Activated naive CD8-positive, alpha-beta T cell (primary cell): ENCODE measurements around the gene CMTM5.
A peak's percentile ranks its signal among the peaks of the same experiment; 100 is the strongest.

Experiments
- H3K27ac Mint-ChIP-seq: one replicate; pipeline ENCODE4 v1.8.0; 2021; ENCODE audit warnings: mixed read lengths
- H3K27me3 Mint-ChIP-seq: one replicate; pipeline ENCODE4 v1.8.0; 2021; ENCODE audit warnings: mixed read lengths
- H3K36me3 Mint-ChIP-seq: one replicate; pipeline ENCODE4 v1.8.0; 2021; ENCODE audit warnings: mixed read lengths
- H3K4me1 Mint-ChIP-seq: one replicate; pipeline ENCODE4 v1.8.0; 2021; ENCODE audit warnings: low read depth, mixed read lengths
- H3K4me3 Mint-ChIP-seq: one replicate; pipeline ENCODE4 v1.8.0; 2021; ENCODE audit warnings: mild to moderate bottlenecking, mixed read lengths
- H3K9me3 Mint-ChIP-seq: one replicate; pipeline ENCODE4 v1.8.0; 2021; ENCODE audit warnings: low read depth, mixed read lengths

CMTM5 gene

GRCh38 chr14:23364164-23365035 lies 12.4 kb upstream of the CMTM5 start:
- Mint-ChIP-seq H3K27me3 (peaks cover 9% of the 10 kb centered on the region), H3K4me3 (peak overlapping the region; percentile 23), H3K36me3 (no peaks in the 10 kb centered on the region), H3K9me3 (no peaks in the 10 kb centered on the region), H3K27ac (no peak overlapping the region), H3K4me1 (peaks cover 5% of the 10 kb centered on the region)

DNA sequence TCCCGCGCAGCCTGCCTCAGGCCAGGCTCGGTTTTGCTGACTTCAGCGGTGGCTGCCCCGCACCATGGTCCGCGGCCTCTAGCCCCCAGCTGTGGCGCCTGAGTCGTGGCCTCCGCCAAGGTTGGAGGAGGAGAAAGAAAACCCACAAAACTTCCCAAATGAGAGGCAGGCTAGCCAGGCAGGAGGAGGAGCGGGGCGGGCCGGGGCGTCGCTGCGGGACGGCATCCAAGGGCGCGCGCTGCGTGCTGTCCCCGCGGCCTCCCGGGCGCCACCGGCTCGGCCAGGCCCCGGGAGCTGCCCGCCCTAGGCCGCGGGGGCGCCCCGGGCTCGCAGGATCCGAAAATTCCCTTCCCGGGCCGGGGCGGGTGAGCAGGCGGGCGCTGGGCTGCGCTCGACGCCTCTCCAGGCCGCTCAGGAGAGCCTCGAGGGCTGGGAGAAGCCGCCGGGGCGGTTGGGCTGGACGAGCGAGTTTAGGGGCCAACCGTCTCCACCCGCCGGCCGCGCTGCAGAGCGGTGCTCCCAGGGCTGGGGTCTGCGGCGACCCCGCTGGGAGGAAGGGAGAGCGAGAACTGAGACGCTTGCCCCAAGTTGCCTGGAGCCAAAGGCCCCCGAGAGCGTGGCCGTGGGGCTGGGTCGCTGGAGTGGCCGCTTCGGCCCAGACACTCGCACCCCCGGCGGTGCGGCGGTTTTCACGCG lies 11.7 kb upstream of the CMTM5 start, which contains the start of gene EFS:
Gene EFS (minus strand): TSS at position 137 of the 696 bp plus-strand sequence. CDS start 147 bp downstream, outside the sequence.
- Mint-ChIP-seq H3K4me1 (peaks cover 5% of the 10 kb centered on the region), H3K9me3 (no peaks in the 10 kb centered on the region), H3K27ac (no peak within 1 kb of the TSS), H3K36me3 (no peaks in the 10 kb centered on the region), H3K4me3 (peak within 1 kb of the TSS; percentile 23), H3K27me3 (peaks cover 9% of the 10 kb centered on the region)

GRCh38 chr14:23365732-23366425 lies 11.0 kb upstream of the CMTM5 start:
- Mint-ChIP-seq H3K4me3 (no peak overlapping the region), H3K9me3 (no peaks in the 10 kb centered on the region), H3K27ac (no peak overlapping the region), H3K36me3 (no peaks in the 10 kb centered on the region), H3K4me1 (peaks cover 5% of the 10 kb centered on the region), H3K27me3 (peaks cover 9% of the 10 kb centered on the region)

DNA sequence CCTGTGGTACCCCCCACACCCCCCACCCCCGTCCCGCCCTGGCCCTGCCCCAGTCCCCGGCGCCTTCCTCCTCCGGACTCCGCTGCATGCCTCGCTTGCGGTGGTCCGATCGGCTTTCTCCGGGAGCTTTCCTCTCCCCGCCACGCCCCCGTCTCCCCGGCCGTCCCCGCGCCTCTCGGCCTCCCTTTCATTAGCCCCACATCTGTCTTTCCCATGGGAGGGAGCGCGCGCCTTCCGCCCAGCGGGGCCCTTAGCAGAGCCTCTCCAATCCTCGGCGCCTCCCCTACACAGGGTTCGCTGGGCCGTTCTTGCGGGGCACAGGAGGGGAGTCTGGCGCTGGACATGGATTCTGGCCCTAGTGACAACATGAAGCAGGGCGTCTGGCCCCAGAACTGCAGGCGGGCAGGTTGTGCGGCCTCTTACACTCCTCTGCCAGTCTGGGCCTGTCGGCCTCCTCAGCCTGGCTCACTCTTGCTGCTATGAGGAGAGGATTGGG lies 10.4 kb upstream of the CMTM5 start:
- Mint-ChIP-seq H3K9me3 (no peaks in the 10 kb centered on the region), H3K27ac (no peak overlapping the region), H3K4me1 (peaks cover 5% of the 10 kb centered on the region), H3K4me3 (peak overlapping the region; percentile 20), H3K27me3 (peaks cover 9% of the 10 kb centered on the region), H3K36me3 (no peaks in the 10 kb centered on the region)

DNA sequence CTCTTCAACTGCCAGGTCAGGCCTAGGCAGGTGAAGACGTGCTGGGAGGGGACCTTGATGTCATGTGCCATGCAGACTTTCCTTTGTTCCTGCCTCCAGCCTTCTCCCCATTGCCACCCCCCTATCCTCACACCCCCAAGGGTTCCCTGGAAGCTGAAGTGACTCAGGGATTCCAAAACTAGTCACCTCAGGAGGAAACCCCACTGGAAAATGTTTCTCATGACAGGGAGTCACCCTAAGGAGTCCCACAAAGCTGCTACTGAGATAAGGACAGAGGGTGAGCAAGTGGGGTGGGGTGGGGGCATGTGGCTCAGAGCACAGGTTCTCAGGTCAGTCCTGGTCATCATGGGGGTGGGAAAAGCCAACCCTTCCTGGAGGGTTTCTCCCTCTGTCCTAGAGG lies 6.6 kb upstream of the CMTM5 start:
- no peak overlapping the region for H3K27ac Mint-ChIP-seq
- H3K36me3 Mint-ChIP-seq, result no peaks in the 10 kb centered on the region
- no peaks in the 10 kb centered on the region for H3K4me1 Mint-ChIP-seq
- H3K4me3 Mint-ChIP-seq, result no peak overlapping the region
- no peaks in the 10 kb centered on the region for H3K9me3 Mint-ChIP-seq
- H3K27me3 Mint-ChIP-seq, result peaks cover 9% of the 10 kb centered on the region

DNA sequence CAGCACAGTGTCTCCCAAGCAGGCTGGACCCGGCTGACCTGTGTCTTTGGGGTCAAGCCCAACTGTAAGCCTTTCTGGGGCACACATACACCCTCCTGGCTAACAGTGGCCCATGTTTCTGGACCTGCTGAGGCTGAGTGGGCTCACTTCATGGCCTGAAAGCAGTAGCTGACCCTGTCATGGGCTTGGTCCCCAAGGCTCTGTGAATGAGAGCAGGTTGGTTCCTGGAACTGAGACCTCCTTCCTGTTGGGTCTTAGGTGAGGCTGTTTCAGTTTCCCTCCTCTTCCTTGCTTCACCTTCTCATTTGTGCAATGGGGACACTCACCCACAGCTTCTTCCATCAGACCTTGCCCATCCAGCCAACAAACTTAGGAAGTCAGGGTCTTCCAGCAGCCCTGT lies 5.0 kb upstream of the CMTM5 start:
- H3K4me3 Mint-ChIP-seq, result no peak overlapping the region
- no peaks in the 10 kb centered on the region for H3K9me3 Mint-ChIP-seq
- no peaks in the 10 kb centered on the region for H3K4me1 Mint-ChIP-seq
- H3K36me3 Mint-ChIP-seq, result no peaks in the 10 kb centered on the region
- H3K27ac Mint-ChIP-seq, result no peak overlapping the region
- H3K27me3 Mint-ChIP-seq, result peaks cover 6% of the 10 kb centered on the region

- H3K4me1 Mint-ChIP-seq, result no peaks in the 10 kb centered on the region
- no peak within 1 kb of the TSS for H3K27ac Mint-ChIP-seq
- no peaks in the 10 kb centered on the region for H3K27me3 Mint-ChIP-seq
- no peaks in the 10 kb centered on the region for H3K9me3 Mint-ChIP-seq
- H3K36me3 Mint-ChIP-seq, result no peaks in the 10 kb centered on the region
- no peak within 1 kb of the TSS for H3K4me3 Mint-ChIP-seq
Measured at GRCh38 chr14:23372509-23372908, 4.3 kb upstream of the CMTM5 start, which contains the start of gene IL25. Gene IL25, plus strand, starts transcription at chr14:23372809.

GRCh38 chr14:23373041-23373440 lies 3.8 kb upstream of the CMTM5 start:
- Mint-ChIP-seq H3K27ac (no peak overlapping the region), H3K36me3 (no peaks in the 10 kb centered on the region), H3K27me3 (no peaks in the 10 kb centered on the region), H3K4me3 (no peak overlapping the region), H3K9me3 (no peaks in the 10 kb centered on the region), H3K4me1 (no peaks in the 10 kb centered on the region)

- Mint-ChIP-seq H3K4me3 (no peak overlapping the region), H3K4me1 (no peaks in the 10 kb centered on the region), H3K36me3 (no peaks in the 10 kb centered on the region), H3K27me3 (peaks cover 2% of the 10 kb centered on the region), H3K9me3 (no peaks in the 10 kb centered on the region), H3K27ac (no peak overlapping the region)
Measured at GRCh38 chr14:23375527-23376251, 1.2 kb upstream of the CMTM5 start.

DNA sequence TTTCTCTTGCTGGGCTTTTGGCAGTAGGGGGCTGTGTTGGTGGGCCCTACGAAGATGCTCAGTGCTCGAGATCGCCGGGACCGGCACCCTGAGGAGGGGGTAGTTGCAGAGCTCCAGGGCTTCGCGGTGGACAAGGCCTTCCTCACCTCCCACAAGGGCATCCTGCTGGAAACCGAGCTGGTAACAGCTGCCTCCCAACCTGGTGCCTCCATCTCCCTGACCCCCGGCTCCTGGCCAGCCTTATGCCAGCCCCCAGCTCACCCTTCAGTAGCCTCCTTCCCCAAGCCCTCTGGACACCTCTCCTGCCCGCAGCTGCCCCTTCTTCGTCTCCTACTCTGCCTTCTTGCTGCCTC lies 328 bp downstream of the CMTM5 start:
- no peak overlapping the region for H3K4me3 Mint-ChIP-seq
- H3K27me3 Mint-ChIP-seq, result peaks cover 2% of the 10 kb centered on the region
- no peaks in the 10 kb centered on the region for H3K36me3 Mint-ChIP-seq
- H3K27ac Mint-ChIP-seq, result no peak overlapping the region
- H3K4me1 Mint-ChIP-seq, result no peaks in the 10 kb centered on the region
- no peaks in the 10 kb centered on the region for H3K9me3 Mint-ChIP-seq

GRCh38 chr14:23377573-23378563 lies 1.0 kb downstream of the CMTM5 start:
- H3K4me3 Mint-ChIP-seq, result no peak overlapping the region
- H3K27ac Mint-ChIP-seq, result no peak overlapping the region
- H3K9me3 Mint-ChIP-seq, result no peaks in the 10 kb centered on the region
- no peaks in the 10 kb centered on the region for H3K4me1 Mint-ChIP-seq
- H3K27me3 Mint-ChIP-seq, result peaks cover 2% of the 10 kb centered on the region
- no peaks in the 10 kb centered on the region for H3K36me3 Mint-ChIP-seq

DNA sequence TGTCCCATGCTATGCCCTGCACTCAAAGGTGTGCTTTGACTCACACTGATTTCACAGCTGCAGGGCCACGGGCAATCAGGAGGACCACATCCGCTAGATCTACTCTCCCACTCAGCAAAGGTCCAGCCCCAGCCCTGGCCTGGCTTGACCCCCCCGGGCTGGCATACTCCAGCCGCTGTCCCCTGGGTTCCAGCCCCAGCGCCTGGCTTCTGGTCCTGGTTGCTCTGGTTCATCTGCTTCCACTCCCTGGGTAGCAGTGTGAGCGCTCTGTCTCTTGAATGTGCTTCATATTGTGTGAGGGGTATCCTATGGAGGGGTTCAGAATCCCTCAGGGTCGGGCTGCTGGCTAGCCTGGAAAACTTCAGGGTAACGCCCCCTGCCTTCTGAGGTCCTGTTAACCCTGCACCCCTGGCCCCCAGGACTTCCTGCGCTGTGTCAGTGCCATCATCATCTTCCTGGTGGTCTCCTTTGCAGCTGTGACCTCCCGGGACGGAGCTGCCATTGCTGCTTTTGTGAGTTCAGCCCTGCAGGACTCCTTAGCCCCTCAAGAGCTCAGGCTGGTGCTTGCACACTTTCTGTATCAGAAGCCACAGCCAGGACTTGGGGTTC lies 1.9 kb downstream of the CMTM5 start:
- no peak overlapping the region for H3K27ac Mint-ChIP-seq

More for the DNA sequence above, 1.9 kb downstream of the CMTM5 start:
- Mint-ChIP-seq H3K4me1 (no peaks in the 10 kb centered on the region), H3K4me3 (no peak overlapping the region), H3K9me3 (no peaks in the 10 kb centered on the region), H3K27me3 (peaks cover 2% of the 10 kb centered on the region), H3K36me3 (no peaks in the 10 kb centered on the region)
